GM19328 (cell line): ENCODE results near the gene NBPF11.
A peak's percentile ranks its signal among the peaks of the same experiment; 100 is the strongest.
"Not testable (repeated sequence)": the region's sequence is repeated elsewhere in the genome, so short reads cannot be mapped to it uniquely, and the experiment has no call there.

Source experiments
- ATAC-seq: cut with Tn5 transposase; IDR thresholded peaks from one replicate; pipeline ENCODE4 v1.9.1; 2021; ENCODE audit warnings: mild to moderate bottlenecking, moderate library complexity; ENCODE audit not compliant: unreplicated experiment

Gene NBPF11, protein sequence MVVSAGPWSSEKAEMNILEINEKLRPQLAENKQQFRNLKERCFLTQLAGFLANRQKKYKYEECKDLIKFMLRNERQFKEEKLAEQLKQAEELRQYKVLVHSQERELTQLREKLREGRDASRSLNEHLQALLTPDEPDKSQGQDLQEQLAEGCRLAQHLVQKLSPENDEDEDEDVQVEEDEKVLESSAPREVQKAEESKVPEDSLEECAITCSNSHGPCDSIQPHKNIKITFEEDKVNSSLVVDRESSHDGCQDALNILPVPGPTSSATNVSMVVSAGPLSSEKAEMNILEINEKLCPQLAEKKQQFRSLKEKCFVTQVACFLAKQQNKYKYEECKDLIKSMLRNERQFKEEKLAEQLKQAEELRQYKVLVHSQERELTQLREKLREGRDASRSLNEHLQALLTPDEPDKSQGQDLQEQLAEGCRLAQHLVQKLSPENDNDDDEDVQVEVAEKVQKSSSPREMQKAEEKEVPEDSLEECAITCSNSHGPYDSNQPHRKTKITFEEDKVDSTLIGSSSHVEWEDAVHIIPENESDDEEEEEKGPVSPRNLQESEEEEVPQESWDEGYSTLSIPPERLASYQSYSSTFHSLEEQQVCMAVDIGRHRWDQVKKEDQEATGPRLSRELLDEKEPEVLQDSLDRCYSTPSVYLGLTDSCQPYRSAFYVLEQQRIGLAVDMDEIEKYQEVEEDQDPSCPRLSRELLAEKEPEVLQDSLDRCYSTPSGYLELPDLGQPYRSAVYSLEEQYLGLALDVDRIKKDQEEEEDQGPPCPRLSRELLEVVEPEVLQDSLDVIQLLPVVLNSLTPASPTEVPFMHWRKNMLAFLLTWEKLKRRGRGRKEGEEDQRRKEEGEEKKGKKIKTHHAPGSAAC

DNA sequence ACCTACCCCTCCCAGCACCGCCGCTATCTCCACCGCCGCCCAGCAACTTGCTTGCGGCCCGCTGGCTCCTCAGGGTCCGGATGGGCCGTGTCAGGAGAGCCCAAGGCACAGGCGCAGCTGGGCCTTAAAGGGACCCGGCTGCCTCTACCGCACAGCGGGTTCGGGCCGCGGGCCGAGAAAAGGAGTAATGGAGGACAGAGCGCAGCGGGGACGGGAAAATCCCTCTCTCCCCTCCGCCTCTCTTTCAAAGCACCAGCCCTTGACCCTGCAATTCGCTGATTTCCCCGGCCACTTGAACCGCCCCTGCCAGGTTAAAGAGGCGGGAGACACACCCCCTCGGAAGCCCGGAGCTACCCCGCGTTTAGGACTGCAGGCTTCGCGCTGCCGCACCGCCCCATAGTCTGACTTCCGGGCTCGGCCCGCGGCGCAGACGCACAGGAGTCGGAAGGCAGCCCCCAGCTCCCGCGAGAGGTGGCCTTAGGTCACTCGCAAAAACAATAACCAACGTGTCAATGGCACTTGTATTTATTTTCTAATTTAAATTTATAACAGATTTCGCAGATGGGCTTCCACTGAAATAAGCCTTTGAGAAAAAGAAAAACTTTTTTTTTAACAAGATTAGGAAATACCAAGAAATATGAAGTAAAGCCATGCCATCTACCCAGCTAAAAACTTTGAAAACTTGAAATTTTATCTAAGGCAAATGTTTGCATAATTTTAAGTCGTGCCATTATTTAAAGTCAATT is at the start of gene NBPF11:
NBPF11 (minus strand) TSS at position 371 of the 746 bp plus-strand sequence. CDS start 25,278 bp downstream, outside the sequence.
- ATAC-seq, result peak; percentile 74

DNA sequence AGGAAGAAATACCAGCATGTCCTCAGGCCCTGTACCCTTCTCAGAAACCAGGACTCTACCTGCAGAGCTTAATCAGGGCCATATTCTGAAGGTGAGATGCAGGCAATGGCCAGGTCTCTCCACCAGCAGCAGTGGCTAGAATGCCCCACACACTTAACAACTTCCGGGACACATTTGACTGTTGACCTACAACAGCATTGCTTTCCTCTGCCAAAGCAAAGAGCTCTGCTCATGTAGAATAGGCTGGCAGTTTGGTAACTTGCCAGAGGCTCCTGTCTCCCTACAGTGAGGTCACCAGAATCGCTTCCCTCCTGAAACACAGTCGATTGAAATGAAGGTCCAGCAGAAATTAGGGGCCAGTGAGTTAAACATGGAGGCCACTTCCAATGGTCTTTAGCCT is 45.3 kb upstream of the NBPF11 start:
- ATAC-seq, result not testable (repeated sequence)

DNA sequence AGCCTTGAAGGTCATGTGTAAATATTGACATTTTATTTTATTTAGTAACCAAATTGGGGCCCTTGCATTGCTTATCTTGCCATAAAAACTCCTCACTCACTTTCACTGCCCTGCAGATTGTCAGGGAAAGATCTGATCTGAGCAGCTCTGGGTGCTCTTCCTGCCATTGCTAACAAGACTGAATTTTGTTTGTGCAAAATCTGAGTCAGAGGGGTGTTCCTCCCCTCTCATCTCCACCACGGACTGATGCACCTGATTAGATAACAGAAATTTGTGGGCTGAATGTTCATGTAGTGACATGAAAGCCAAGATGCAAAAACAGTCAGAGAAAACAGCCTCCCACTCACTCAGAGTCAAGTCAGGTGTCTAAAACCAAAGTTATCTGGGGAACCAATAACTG is 44.9 kb upstream of the NBPF11 start:
- ATAC-seq, result not testable (repeated sequence)

DNA sequence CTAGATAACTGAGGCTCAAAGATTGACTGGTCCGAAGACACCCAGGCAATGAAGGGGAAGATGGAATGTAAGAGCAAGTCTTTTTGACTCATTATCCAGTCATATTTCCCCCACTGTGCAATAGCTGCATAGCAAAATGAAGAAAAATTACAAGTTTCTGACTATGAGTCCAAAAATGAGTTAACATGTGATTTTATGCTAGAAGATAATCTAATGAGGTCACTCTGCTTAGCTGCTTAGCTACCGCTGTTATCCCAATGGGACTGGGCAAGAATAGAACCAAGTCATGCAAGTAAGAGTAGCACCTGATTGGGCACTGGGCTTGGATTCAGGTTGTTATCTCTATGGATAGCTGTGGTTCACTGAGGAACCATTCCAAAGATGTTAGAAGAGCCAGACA is 43.0 kb upstream of the NBPF11 start:
- ATAC-seq, result not testable (repeated sequence)

DNA sequence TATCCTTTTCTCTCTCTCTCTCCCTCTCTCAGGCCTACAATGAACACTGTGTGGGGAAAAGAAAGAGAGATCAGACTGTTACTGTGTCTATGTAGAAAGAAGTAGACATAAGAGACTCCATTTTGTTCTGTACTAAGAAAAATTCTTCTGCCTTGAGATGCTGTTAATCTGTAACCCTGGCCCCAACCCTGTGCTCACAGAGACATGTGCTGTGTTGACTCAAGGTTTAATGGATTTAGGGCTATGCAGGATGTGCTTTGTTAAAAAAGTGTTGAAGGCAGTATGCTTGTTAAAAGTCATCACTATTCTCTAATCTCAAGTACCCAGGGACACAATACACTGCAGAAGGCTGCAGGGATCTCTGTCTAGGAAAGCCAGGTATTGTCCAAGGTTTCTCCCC is 36.7 kb upstream of the NBPF11 start:
- not testable (repeated sequence) for ATAC-seq

DNA sequence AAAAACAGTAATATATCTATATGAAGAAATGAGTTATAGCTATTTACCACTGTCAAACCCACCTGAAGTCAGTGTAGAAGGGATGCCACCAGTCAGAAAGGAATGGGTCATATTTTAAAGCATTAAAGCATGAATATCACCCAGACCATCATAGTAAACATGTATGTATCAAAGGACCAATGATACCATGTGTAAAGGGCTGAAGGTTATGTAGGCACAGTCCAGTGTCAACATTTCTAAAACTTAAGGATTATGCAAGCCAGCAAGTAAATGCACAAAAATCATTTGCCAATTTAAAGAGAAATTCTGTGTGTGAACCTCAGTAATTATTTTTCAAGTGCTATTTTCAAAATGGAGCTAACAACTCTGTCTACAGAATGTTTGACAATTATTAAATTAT is 26.6 kb upstream of the NBPF11 start:
- not testable (repeated sequence) for ATAC-seq

DNA sequence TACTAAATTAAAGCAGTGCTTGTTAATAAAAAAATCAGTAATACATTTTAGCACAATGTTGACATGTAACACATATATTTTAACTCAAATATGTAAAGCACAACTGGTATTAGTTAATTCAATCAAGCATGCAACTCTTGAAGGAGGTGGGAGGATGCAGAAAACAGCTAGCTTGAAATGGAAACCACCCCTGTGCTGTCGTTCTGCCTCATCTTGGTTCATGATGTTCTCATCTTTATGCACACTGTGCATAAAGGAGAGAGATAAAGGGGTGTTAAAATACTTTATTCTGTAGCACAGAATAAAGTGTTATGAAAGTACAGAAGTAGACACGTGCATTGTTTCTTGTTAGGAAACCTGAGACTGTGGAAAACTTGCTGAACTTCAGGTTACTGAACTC is 23.3 kb upstream of the NBPF11 start:
- not testable (repeated sequence) for ATAC-seq

DNA sequence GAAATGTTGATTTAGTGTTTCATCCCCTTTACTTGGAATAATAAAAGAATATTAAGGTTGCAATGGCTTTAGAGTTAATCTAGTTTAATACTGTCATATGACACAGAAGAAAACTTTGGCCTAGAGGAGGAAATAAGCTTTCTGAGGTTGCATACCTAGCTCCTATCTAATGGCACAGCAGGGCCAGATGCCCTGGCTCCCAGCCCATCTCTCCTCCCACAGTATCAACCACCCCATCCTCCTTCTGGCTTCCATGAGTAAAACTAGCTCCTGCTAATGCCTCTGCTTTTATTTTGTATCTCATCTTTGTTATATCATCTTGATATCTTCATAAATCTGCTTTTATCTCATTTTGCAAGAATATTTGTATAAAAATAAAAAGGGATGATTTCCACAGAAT is 19.9 kb upstream of the NBPF11 start:
- ATAC-seq, result not testable (repeated sequence)

DNA sequence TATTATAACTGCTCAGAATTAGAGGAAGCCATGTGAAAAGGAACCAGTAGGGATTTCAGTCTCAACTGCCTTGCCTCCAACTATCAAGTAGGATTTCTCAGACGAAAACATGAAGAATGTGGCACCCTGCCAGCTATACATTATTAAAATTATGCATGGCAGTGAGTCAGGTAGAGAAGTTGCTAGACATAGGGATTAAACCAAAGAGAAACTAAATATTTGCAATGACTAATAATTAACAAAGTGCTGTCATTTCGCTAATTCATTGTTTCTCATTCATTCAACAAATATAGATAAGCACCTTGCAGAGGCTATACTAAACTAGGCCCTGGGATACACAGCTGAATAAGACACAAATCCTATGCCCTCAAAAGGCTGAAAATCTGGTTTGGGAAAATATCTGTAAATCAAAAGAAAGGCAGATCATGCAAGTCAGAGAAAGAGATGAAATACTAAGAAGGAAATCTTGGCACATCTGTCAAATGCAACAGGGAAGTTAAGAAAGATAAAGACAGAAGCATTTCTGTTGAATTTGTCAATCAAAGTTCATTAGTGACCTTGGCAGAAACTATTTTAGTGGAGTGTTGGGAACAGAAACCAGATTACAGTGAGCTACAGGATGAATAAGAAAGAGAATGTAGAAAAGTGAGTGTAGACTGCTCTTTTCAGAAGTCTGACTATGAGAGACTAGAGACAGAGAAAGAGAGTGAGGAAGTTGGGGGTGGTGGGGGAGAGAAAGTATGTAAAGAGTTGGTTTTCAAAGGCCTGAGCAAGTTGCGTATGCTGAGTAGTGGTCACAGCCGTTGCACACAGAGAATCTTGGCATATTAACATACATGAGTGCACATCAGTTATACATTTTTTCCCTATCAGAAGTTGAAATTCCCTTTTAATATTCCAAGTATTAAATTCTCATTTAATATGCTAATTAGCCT is 14.7 kb upstream of the NBPF11 start:
- ATAC-seq, result no peak

DNA sequence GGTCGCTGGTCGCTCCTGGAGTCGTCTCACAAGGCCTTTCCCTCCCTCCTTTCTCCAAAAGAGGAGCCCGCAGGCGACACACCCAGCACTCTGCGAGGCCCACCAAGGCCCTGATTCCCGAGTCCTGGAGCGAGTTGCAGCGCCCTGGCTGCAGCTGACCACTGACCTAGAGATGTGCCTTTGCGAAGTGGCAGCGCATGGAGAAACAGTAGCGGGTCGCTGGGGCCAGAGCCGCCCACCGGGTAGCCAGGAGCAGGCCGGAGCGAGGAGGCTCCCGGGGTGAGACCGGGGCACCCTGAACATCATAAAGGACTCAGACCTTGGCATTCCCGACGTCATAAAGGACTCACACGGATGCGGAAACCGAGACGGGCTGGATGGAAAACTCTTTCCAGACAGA is 10.3 kb upstream of the NBPF11 start:
- no peak for ATAC-seq

DNA sequence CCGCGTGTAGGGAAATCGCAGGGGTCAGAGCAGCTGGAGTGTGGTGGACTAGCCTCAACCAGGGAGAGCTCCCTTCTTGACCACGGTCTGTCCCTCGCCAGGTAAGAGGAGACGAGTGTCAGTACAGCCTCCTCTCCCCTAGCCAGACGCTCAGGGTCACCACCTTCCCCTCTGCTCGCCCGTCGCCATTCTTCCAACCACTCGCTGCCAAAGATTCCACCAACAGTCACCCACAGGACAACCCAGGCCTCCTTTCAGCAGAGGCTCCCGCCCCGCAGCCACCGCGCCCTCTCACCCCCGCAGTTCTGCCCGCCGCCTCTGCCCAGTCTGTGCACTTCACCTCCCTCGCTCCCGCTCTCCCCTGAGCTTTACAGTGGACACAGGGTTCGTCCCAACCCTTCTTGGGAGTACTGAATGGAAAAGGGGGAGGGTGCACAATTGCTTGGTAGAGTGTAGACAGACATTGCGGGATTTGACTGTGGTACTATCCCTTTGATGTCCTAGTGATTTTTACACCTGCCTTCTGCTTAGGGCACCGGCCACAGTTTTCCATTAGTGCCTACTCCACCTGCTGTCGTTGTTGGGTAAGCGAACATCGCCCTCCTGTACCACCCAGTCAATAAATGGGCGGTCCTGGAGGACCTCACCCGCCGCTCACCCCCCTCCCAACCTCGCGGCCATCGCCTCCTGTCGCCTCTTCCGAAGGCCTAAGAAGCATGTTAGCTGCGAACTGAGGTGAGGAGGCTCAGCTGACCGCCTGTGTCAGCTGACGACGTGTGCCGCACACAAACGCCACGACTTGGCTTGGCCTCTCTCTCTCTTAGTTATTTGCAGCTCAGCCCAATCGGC is 9.2 kb upstream of the NBPF11 start:
- ATAC-seq, result no peak

DNA sequence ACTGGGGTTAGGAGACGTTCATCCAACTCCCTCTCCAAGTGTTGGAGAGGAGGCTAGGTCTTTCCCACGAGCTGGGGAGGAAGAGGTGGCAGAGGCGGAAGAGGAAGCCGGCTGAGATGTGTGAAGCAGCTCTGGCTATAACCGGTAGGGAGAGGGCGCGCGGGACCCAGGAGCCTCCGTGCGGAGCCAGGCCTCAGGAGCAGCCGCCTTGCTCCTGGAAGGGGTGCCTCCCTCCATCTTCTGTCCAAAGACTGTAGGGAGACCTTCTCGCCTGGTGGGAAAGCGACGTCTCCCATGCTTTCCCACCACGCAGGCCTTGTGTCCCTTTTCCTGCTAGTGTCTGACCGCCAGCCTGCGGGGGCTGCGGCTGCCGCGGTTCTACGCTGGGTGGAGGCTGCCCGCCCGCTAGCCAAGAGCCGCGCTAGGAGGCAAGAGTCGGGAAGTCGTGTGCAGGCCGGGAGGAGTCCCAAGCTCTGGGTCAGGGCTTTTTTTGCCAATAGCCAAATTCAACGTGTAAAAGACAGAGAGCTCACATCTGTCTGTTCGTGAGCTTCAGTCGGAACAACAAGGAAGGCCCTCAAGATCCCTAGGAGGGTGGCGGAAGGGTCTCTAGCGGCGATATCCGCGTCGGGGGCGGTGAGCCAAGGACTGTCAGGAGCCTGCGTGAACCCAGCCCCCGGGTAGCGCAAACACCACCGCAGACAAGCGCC is 8.4 kb upstream of the NBPF11 start:
- ATAC-seq, result no peak

DNA sequence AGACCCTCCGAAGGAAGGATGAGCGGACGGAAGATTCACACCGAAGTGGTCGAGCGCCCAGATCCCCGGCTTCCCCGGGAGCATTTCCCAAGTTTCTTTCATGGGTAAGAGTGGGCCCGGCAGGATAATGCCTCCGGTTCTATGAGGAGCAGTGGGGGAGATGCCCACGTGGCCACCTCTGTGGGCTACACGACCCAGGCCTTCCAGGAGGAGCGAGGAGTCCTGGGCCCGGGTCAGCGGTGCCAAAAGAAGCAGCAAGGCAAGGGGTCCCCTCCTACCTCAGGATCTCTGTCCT is 7.9 kb upstream of the NBPF11 start:
- no peak for ATAC-seq

DNA sequence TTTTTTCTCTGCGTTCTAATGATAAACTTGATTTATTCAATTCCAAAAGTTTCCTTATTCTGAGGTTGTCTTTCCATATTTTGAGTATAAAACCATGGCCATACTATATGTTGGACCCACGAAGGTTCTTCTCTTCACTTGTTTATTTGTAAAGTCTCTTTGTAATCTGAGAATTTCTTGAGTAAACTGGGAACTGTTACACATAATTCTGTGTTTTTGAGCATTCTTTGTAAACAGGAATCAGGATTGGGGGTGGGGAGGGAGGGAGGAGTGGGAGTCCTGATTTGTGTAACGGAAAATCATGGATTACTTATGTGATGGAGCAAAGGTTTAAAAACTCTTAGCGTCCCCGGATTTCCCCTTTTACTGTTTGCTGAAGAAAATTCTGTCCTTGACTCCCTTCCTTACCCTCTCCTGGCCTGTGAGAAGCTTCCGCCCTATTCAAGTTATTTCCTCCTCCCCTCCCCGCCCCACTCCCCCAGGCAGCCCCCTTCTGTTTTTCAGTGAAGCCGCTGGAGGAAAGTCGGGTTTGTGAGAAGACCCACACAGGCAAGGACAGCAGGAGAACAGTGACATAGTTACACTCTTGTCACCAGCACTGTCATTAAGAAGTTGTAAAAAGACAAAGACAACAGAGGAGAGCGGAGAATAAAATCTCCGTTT is 6.4 kb upstream of the NBPF11 start:
- ATAC-seq, result no peak

DNA sequence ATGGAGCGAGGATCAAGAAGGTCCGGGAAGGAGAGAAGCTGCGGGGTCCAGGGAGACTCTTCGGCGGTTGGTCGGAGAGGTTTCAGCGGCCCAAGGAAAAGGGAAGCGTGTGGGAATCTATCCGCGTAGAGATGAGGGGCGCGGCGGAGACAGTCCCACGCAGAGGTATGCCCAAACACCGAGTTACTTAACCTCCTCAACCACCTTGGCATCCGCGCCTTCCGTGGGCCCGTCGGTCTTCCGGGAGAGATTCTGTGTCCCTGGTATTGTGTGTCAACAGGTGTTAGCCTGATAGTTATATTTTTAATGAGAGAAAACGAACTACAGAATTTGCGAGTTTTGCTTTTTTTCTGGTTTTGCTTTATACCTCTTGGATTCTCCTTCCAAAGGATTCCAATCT is 5.7 kb upstream of the NBPF11 start:
- ATAC-seq, result not testable (repeated sequence)

DNA sequence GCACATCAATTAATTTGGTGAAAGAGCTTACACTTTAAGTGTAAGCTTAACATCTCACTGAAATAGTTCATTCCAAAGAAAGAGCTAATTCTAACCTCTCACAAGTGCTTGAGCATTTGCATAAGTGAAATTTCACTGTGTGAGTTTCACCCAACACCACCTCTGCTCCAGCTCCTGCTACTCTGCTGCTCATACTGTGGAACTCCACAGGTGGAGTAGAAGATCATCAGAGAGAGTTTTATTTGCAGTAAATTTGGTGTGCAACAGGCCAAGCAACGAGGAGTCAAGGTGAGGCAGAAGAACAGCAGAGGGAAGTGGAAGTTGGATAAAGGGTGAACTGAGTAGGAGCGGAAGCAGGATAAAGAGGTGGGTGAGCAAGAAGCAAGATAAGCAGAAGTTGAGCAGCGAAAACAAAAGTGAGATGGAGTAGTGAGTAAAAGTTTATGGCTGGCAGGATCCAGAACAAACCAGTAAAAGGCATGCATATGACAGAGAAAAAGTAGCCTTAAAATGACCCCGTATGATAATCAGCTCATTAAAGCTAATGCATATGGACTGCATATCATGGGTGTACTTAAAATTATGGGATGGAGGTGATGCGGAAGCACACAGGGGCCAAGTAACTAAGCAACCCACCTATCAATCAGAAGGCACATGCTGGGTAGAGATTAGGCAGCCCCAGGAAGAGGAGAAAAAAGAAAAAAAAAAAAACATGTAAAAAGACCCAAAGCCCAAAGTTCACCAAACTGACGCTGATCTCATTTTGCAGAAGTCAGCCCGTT is 3.6 kb upstream of the NBPF11 start:
- ATAC-seq, result not testable (repeated sequence)

DNA sequence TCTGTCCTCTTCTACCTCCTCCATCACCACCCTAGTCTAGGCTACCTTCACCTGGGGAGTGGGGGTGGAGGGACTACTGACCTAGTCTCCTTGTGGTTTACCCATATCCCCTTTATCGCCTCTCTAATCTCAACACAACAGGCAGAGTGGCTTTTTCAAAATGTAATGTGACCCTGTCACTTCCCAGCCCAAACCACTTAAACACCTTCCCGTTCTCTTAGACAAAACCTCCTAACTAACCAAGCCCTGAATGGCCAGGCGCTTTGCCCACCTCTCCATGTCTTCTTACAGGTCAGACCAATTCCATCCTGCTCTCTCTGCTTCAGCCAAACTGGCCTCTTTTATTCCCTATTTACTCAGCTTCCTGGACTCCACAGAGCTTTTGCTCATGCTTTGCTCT is 714 bp upstream of the NBPF11 start:
- not testable (repeated sequence) for ATAC-seq
